ENCODE data around the gene TSPAN18.

DNA sequence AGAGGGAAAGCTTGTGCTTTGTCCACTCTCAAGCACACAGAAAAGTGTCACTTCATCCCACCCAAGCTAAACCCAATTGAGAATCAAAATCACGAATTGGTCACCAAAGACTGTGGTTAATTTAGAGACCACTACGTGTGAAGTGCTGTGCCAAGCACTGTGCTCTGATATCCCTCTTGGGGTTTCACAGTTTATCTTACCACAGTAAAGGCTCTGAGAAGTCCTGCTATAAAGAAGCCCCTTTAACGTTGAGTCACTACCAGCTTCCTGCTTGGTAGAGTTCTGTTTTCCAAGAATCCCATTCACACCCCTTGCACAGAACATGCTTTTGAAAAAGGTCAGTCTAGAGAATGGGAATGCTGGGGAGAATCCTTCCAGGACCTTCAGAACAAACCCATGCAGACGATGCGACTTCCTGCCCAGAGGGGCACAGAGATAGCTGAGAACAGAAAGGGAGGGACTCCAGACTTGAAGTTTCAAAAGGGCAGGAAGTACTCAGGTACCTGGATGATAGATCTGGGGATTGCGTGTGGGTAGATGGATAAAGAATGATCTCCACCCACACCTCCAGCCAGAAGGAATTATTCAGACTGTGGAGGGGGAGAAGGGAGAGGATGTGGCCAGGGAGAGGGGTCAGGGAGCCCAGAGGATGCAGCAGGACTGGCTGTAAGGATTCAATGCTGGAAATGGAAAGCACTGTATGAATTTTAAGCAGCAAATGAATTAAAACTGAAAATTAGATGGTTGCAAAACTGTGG is 18.1 kb upstream of the TSPAN18 start:
- TF ChIP-seq, protein P1, sequence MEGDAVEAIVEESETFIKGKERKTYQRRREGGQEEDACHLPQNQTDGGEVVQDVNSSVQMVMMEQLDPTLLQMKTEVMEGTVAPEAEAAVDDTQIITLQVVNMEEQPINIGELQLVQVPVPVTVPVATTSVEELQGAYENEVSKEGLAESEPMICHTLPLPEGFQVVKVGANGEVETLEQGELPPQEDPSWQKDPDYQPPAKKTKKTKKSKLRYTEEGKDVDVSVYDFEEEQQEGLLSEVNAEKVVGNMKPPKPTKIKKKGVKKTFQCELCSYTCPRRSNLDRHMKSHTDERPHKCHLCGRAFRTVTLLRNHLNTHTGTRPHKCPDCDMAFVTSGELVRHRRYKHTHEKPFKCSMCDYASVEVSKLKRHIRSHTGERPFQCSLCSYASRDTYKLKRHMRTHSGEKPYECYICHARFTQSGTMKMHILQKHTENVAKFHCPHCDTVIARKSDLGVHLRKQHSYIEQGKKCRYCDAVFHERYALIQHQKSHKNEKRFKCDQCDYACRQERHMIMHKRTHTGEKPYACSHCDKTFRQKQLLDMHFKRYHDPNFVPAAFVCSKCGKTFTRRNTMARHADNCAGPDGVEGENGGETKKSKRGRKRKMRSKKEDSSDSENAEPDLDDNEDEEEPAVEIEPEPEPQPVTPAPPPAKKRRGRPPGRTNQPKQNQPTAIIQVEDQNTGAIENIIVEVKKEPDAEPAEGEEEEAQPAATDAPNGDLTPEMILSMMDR (IDR thresholded peaks at IDR 0.05; ENCODE audit: insufficient read depth, low read depth, low read length): no peak
- TF ChIP-seq EZH2 (IDR thresholded peaks at IDR 0.05; ENCODE audit: insufficient read depth, low read length): no peak
